Thoracic aorta (tissue), 2 donors: ENCODE results near the gene PBRM1. TPM values are rescaled to one million over a fixed set of nuclear protein-coding genes. Genes with fewer than 3 reads are reported as not detected.
"Not testable (repeated sequence)": the region's sequence is repeated elsewhere in the genome, so short reads cannot be mapped to it uniquely, and the experiment has no call there.

Experiments
- ATAC-seq: fragments of 150-250 bp; one replicate; pipeline ENCODE4 v1.8.0; 2017; ENCODE audit warnings: low read depth; ENCODE audit not compliant: insufficient number of reproducible peaks, low FRiP score
- DNase-seq: peaks from one replicate; pipeline ENCODE4 v3.0.0-alpha.2; 2020; ENCODE audit warnings: low spot score
- H3K27ac ChIP-seq, 2 donors: fragments of 200-600 bp; sonication (generic); 1 replicate in 1 of 2; 2 replicates in 1 of 2; pipeline ENCODE4 v1.5.1; 2016; ENCODE audit warnings: mild to moderate bottlenecking in 2 of 2, moderate library complexity in 2 of 2
- H3K27me3 ChIP-seq: fragments of 200-600 bp; sonication (generic); replicated peaks from 2 replicates; pipeline ENCODE4 v1.6.0; 2016; ENCODE audit warnings: mild to moderate bottlenecking; ENCODE audit not compliant: insufficient read depth
- H3K36me3 ChIP-seq: fragments of 200-600 bp; sonication (generic); one replicate; pipeline ENCODE4 v1.5.1; 2016
- H3K4me1 ChIP-seq, 2 donors: fragments of 200-600 bp; sonication (generic); 1 replicate in 1 of 2; 2 replicates in 1 of 2; pipeline versions ENCODE4 v1.5.1 to v1.6.0; 2016; ENCODE audit warnings: low read depth in 2 of 2, mild to moderate bottlenecking in 1 of 2; ENCODE audit not compliant: control insufficient read depth in 1 of 2
- H3K4me3 ChIP-seq: fragments of 200-600 bp; sonication (generic); 2 replicates; pipeline ENCODE4 v1.5.1; 2016; ENCODE audit warnings: mild to moderate bottlenecking
- H3K9me3 ChIP-seq: fragments of 200-600 bp; sonication (generic); 2 replicates; pipeline ENCODE4 v1.5.1; 2016
- CTCF ChIP-seq: fragments of 200-600 bp; sonication (generic); IDR thresholded peaks from one replicate; pipeline ENCODE4 v1.5.1; 2019; ENCODE audit warnings: antibody characterized with exemption
- total RNA-seq, 2 donors: library from RNA; depleted of rRNA; stranded (reverse); fragments of >200 nt; gene quantifications; one replicate each; pipeline versions ENCODE4 v1.1.0 to v1.2.3, GENCODE V29; 2016

PBRM1 gene
- total RNA-seq, 2 donors from 2014 or later, result 84.5 to 87.2 TPM

GRCh38 chr3:52527732-52528585 is 157.8 kb downstream of the PBRM1 start:
- Histone ChIP-seq H3K36me3 (peaks cover 7% of the 10 kb centered on the region), H3K9me3 (no peaks in the 10 kb centered on the region), H3K4me3 (no peak overlapping the region), H3K4me1 (peaks cover 10 to 46% of the 10 kb centered on the region in 2 donors), H3K27ac (no peak overlapping the region), H3K27me3 (no peaks in the 10 kb centered on the region)
- no peak for ATAC-seq
- no peak for TF ChIP-seq CTCF
- DNase-seq, result no peak

- Histone ChIP-seq H3K36me3 (peaks cover 7% of the 10 kb centered on the region), H3K4me1 (peaks cover 10 to 38% of the 10 kb centered on the region in 2 donors), H3K4me3 (no peak overlapping the region), H3K27me3 (no peaks in the 10 kb centered on the region), H3K27ac (no peak overlapping the region), H3K9me3 (no peaks in the 10 kb centered on the region)
- DNase-seq (no peak), ATAC-seq (no peak)
- TF ChIP-seq CTCF, result no peak
Observed at GRCh38 chr3:52527039-52527731, 158.5 kb downstream of the PBRM1 start.

- H3K36me3 ChIP-seq, DNase-seq: not testable (repeated sequence)
Observed at GRCh38 chr3:52526671-52527038, 159.1 kb downstream of the PBRM1 start.

GRCh38 chr3:52525680-52526561 is 159.8 kb downstream of the PBRM1 start:
- peaks cover 7% of the 10 kb centered on the region for H3K36me3 ChIP-seq

More at GRCh38 chr3:52526671-52527038, 159.1 kb downstream of the PBRM1 start:
- H3K4me1 ChIP-seq, result peaks cover 10 to 37% of the 10 kb centered on the region in 2 donors
- H3K9me3 ChIP-seq, H3K27ac ChIP-seq, H3K4me3 ChIP-seq, H3K27me3 ChIP-seq, ATAC-seq: not testable (repeated sequence)

More at GRCh38 chr3:52525680-52526561, 159.8 kb downstream of the PBRM1 start:
- ATAC-seq (no peak), DNase-seq (no peak)
- peak overlapping the region; percentile 25 to 65 for H3K27ac ChIP-seq
- H3K27me3 ChIP-seq, result no peaks in the 10 kb centered on the region
- H3K4me3 ChIP-seq, result no peak overlapping the region
- peaks cover 10 to 33% of the 10 kb centered on the region in 2 donors for H3K4me1 ChIP-seq
- no peaks in the 10 kb centered on the region for H3K9me3 ChIP-seq
- no peak for TF ChIP-seq CTCF
